HG02759 (cell line): ENCODE measurements around the gene EPHB1.
A peak's percentile ranks its signal among the peaks of the same experiment; 100 is the strongest.
"Not testable (repeated sequence)": the region's sequence is repeated elsewhere in the genome, so short reads cannot be mapped to it uniquely, and the experiment has no call there.

ENCODE experiments used
- ATAC-seq: cut with Tn5 transposase; IDR thresholded peaks from one replicate; pipeline ENCODE4 v1.9.1; 2021; ENCODE audit warnings: mild to moderate bottlenecking, moderate library complexity; ENCODE audit not compliant: unreplicated experiment

EPHB1 gene

GRCh38 chr3:134776518-134776917 lies 18.5 kb upstream of the EPHB1 start:
- ATAC-seq: no peak

DNA sequence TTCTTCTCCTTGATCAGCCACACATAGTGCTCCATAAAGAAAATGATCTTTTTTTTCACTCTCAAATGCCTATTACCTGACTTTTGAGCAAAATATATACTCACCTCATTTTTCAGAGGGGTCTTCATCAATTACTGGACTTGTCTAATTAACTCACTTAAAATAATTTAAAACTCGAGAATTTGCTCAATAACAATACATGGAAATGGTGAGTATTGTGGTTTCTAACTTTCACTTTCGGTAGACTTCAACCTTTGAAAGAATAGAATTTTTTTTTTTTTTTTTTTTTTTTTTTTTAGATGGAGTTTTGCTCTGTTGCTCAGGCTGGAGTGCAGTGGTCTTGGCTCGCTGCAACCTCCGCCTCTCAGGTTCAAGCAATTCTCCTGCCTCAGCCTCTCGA lies 17.7 kb upstream of the EPHB1 start:
- no peak for ATAC-seq

DNA sequence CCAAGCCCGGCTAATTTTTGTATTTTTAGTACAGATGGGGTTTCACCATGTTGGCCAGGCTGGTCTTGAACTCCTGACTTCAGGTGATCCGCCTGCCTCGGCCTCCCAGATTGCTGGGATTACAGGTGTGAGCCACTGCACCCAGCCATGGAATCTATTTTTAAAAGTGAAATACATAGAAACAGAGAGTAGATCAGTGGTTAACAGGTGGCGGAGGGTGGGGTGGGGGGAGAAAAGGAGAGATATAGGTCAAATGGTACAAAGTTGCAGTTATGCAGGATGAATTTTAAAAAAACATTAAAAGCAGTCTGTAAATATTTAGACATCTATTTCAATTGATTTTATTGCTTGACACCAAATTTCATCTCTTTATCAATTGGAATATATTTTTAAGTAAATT lies 6.8 kb upstream of the EPHB1 start:
- ATAC-seq: not testable (repeated sequence)

GRCh38 chr3:134790065-134790464 lies 5.0 kb upstream of the EPHB1 start:
- ATAC-seq: no peak

- ATAC-seq: no peak
Measured at GRCh38 chr3:134791992-134792391, 3.1 kb upstream of the EPHB1 start.

- no peak for ATAC-seq
Measured at GRCh38 chr3:134792700-134793099, 2.4 kb upstream of the EPHB1 start.

- no peak for ATAC-seq
Measured at GRCh38 chr3:134793562-134793961, 1.5 kb upstream of the EPHB1 start.

DNA sequence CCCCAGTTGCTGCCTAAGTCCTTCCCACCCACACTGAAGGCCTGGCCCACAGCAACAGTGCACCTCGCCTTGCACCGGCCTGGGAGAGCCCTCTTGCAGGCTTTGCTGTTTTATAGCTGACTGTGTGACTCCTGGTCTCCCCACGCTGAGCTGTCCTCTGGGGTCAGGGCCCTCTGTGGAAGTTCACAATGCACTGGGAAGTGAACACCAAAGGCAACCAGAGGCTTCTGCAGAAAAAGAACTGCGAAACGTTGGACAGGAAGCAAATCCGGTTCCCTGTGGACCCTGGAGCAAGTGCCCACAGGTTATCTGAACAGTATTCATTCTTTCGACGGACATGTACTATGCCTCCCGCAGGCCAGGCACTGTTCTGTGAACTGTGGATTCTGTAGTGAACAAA lies 737 bp upstream of the EPHB1 start:
- no peak for ATAC-seq

- peak; percentile 6 for ATAC-seq
Measured at GRCh38 chr3:134795746-134796280, 753 bp downstream of the EPHB1 start.

DNA sequence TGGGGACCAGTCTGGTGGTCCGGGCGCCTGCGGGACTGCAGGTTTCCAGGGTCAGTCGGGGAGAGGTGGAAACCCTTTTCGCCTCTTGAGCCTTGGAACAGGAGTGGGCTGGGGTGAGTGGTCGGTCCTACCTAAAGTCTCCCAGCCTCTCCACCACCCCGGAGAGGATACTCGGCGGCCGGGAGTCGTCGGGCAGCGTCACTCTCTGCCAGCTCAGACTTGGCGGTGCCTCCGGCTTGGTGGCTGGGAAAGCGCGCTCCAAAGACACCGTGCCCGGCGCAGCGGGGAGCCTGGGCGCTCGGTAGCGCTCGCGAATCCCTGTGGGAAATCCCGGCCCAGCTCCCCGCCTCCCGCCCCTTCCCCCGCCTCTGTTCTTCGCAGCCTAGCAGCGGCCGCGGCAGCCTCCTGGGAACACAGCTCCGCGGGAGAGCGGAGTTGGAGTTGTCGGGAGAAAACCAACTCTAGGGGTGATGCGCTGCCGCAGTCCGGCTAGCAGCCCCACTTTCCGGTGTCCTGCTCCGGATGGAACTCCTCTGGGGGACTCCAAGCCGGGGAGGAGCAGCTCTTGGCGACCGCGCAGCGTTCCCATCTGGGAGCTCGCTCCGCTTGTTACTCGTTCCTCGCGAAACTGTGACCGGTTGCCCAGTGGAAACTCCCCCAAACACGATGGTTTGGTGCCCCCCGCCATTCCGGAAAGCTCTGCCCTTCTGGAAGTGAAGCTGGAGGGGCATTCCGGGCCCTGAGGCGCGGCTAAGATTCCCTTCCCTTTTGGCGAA lies 1.4 kb downstream of the EPHB1 start:
- no peak for ATAC-seq

- no peak for ATAC-seq
Measured at GRCh38 chr3:134797057-134797740, 2.1 kb downstream of the EPHB1 start.

DNA sequence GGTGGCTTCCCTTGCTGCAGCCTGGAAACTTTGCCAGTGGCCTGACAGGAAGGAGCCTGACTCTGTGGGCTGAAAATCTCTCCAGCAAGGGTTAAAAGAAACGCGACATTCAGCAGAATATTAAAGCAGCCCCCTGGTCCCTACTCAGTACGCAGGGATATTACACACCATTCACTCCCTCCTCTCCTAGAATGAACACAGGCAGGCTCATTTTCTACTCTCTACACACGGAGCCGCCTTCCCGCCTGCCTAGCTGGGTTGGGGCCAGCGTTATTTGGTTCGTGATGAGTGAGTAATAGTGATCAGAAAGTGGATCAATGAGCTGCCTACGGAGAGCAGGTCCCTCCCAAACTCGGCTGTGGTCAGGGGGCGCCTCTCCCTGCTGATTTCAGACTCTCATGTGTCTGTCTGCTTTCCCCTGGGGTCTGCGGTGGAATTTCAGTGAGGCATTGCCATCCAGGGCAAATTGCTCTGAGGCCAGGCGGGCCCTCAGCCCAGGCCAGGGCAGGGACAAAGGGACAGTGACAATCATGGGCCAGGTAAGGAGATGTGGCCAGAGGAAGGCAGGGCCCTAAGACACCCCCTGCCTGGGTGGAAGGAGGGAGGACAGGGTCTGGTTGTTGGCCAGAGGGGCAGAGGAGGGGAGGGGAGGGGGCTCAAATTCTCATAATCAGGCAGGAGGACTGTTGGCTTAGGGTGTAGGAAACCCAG lies 2.8 kb downstream of the EPHB1 start:
- no peak for ATAC-seq

- no peak for ATAC-seq
Measured at GRCh38 chr3:134798681-134799311, 3.7 kb downstream of the EPHB1 start.

DNA sequence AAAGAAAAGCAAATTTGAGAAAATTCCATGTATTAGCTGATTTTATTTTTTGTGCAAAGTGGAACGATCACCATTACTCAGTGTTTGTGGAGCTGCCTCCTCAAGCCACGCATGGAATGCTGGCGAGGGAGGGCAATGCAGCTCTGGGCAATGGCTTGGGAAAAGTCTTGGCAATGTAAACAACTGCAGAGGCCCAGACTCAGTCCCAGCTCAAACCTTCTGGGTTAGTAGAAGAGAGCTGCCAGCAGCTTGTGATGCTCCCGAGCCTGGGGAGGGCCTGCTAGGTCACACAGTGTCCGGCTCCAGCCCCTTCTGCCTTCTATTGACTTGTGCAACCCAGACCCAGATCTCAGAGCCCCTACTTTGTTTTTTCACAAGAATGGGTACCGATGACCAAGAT lies 4.3 kb downstream of the EPHB1 start:
- no peak for ATAC-seq

DNA sequence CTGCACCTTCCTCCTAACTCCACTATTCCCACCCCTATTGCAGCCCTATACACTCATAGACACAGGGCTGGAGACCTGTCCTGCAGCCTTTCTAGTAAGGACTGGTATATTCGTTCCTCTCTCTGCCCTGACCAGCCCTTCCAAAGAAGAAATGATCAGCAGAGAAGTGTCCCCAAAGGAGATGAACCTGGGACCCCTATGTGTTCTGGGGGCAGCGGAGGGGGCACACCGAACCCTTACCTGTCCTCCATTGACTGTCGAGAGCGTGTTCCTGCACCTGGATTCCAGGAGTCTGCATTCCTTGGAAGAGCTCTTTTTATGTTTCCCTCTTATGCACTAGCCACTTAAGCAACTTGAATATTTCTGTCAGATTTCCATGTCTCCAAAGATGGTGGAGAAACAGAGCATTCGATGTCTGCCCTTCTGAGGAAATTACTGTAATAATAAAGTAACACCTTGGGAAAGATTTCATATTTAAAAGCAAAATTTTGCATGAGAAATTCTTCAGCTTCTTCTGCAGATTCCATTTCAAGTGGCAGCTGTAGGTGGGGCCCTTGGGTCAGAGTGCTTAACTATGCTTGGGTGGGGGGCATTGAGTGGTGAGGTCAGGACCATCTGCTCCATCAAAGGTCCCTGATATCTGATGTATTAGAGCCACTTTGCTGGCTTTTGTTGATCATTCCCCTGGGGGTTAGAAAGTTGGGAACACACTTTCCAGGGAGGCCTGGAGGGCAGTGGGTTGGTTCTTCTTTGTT lies 6.3 kb downstream of the EPHB1 start:
- ATAC-seq: no peak

DNA sequence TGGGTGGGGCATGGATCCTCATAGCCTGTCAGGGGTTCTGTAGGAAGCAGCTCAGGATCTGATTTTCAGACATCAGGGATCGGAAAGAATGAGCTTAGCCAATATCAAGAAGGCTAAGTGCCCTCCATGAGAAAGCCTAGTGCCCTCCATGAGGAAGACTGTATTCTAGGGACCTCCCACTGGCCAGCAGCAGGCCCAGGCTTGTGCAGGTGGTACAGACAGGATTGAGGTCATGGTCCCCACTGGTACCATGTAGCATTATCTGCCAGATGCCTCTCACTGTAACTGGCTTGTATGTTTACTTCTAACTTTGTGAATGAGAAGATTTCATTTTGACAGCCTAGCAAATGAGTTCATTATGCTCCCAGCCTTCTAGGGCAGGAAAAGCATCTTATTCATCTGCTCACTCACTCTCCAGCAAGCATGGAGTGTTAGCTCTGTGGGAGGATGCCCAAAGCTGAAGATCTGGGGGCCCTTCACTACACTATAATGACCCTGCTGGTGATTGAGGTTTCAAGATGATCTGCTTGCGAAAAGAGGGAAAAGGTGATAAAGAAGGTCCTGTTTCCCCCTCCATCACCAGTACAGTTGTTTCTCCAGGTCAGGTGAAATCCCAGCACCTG lies 7.5 kb downstream of the EPHB1 start:
- peak; percentile 16 for ATAC-seq

DNA sequence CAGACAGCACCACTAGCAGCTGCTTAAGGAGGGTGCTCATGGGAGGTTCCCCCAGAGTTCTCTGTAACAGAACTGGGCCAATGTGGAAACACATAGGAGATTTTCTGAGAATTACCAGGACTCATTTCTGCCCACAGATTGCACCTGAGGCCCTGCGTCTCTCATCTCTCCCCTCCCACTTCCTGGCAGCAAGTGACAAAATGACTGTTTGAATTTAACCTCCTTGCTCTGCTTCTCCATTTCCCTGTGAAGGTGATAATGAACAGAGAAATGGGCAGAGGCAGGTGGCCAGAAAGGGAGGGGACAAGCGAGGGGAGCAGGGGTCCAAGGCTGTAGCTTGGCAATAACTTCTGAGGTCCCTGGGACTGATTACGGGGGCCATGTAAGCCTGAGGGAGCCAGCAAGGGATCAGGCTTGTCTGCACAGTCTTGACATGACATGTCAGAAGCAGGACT lies 8.0 kb downstream of the EPHB1 start:
- ATAC-seq: peak; percentile 65

GRCh38 chr3:134803652-134804051 lies 8.6 kb downstream of the EPHB1 start:
- no peak for ATAC-seq

GRCh38 chr3:134804508-134805480 lies 9.7 kb downstream of the EPHB1 start:
- no peak for ATAC-seq
